NCI-H2029 treated with DMSO at 0.1 percent for 48 hours (cell line): Measurements from ENCODE around the gene HS3ST6.
A peak's percentile ranks its signal among the peaks of the same experiment; 100 is the strongest.
"Not testable (repeated sequence)": the region's sequence is repeated elsewhere in the genome, so short reads cannot be mapped to it uniquely, and the experiment has no call there.

Source experiments
- DNase-seq: peaks from one replicate; lab custom pipeline; 2025; lab: John Stamatoyannopoulos, UW

The HS3ST6 gene

GRCh38 chr16:1918351-1919326 lies at the start of gene HS3ST6:
Gene HS3ST6, minus strand, starts transcription at chr16:1918415. Its CDS starts 92 bp downstream, at chr16:1918323.
- no peak for DNase-seq

DNA sequence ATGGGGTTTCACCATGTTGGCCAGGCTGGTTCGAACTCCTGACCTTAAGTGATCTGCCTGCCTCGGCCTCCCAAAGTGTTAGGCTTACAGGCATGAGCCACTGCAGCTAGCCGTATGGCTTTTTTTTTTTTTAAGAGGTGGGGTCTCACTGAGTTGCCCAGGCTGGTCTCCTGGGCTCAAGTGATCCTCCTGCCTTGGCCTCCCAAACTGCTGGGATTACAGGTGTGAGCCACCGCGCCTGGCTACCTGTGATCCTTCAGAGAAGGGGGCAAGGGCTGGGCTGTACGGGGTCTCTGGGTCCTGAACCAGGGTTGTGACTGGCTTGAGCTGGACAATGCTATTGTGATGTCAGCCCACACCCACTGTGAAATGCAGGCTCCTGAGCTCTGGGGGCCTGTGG lies 48.2 kb upstream of the HS3ST6 start, which contains the start of gene RNF151:
Gene RNF151 (plus strand): TSS at position 397 of the 400 bp plus-strand sequence. CDS start 26 bp downstream, outside the sequence.
- no peak for DNase-seq

DNA sequence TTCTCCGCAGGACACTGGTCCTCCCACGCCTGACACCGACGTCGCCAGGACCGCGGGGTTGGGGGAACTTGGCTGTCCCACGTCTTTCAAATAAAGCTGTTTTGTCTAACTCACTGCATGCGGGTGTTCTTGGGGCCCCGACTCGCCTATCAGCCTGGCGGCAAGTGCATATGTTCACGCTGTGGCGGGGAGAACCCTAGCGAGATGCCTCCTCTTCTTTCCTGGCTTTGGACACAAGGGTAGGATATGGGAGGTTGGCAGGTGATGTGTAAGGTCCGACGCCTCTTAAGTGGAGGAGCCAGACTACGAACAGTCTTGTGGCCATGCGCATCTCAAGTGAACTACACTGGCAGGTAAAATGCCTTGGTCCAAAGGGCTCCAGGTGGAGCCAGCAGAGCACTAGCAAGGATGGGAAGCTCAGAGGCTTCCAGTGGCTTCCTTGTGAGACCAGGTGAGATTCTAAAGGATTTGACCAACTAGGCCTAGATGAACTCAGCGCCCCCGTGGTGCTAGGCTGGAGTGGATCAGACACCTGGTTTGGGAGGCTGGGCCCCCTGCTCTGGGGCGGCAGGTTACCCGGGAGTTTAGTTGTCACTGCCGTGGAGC lies 47.3 kb upstream of the HS3ST6 start:
- DNase-seq = no peak

- peak; percentile 92 for DNase-seq
Measured at GRCh38 chr16:1964506-1965395, 46.5 kb upstream of the HS3ST6 start, which contains the start of gene RPS2. Gene RPS2, minus strand, starts transcription at chr16:1964826. Its CDS starts 201 bp downstream, at chr16:1964625.

DNA sequence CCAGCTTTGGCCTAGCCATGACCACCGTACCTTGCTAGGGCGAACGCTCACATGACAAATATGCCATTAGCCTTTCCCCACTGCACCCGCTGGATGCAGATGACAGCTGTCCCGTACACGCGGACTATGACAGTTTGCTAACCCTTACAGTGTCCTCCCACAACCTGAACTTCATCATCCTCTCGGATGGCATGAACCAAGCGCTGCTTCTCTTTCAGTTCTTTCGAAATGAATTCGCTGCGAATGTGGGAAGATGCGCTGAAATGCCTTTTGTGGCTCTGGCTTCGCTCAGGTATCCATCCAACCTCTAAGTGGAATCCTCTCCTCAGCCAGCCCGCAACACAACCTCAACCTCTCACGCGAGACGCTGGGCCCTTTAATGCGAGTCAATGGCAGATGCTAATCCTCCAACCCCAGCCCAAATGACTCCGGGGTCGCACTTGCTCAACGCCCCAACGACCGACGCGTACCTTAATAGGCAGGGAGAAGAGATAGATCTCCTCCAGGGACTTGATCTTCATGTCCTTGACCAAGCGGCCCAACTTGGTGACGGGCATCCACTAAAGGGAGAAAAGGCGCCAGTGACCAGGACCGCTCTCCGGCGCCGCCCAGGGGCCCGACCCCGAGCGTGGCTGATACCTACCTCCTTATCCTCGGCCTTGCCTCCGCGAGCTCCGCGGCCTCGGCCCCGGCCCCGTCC lies 45.7 kb upstream of the HS3ST6 start:
- DNase-seq = no peak

GRCh38 chr16:1962161-1963153 lies 44.2 kb upstream of the HS3ST6 start:
- DNase-seq = not testable (repeated sequence)

GRCh38 chr16:1961651-1962067 lies 43.4 kb upstream of the HS3ST6 start:
- DNase-seq = no peak

GRCh38 chr16:1960665-1961630 lies 42.7 kb upstream of the HS3ST6 start:
- no peak for DNase-seq

GRCh38 chr16:1959269-1960039 lies 41.2 kb upstream of the HS3ST6 start, which contains the start of gene NDUFB10:
Gene NDUFB10, plus strand, starts transcription at chr16:1959538. Its CDS starts 87 bp downstream, at chr16:1959625.
- DNase-seq = peak; percentile 43

GRCh38 chr16:1958715-1959268 lies 40.6 kb upstream of the HS3ST6 start:
- no peak for DNase-seq

DNA sequence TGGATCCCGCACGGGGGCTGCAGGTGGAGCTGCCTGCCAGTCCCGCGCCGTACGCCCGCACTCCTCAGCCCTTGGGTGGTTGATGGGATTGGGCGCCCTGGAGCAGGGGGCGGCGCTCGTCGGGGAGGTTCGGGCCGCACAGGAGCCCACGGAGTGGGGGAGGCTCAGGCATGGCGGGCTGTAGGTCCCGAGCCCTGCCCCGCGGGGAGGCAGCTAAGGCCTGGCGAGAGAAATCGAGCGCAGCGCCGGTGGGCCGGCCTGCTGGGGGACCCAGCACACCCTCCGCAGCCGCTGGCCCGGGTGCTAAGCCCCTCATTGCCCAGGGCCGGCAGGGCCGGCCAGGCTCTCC lies 39.9 kb upstream of the HS3ST6 start:
- DNase-seq = not testable (repeated sequence)

- not testable (repeated sequence) for DNase-seq
Measured at GRCh38 chr16:1957434-1958142, 39.4 kb upstream of the HS3ST6 start.

DNA sequence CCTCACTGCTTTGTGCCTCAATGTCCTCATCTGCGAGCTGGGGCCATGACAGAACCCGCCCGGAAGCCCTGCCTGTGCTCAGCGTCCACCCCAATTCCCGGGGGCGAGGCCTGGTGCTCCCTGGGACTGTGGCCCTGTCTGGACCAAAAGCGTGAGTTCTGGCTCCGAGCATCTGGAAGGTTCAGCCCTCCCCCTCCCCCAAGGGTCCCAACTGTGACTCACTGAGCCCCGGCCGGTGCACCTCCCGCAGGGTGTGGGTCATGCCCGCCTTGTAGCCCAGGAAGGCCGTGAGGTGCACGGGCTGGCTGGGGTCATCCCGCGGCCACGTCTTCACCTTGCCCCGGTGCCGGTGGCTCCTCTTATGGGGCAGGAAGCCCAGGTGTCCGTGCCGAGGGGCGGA lies 35.5 kb upstream of the HS3ST6 start:
- no peak for DNase-seq

DNA sequence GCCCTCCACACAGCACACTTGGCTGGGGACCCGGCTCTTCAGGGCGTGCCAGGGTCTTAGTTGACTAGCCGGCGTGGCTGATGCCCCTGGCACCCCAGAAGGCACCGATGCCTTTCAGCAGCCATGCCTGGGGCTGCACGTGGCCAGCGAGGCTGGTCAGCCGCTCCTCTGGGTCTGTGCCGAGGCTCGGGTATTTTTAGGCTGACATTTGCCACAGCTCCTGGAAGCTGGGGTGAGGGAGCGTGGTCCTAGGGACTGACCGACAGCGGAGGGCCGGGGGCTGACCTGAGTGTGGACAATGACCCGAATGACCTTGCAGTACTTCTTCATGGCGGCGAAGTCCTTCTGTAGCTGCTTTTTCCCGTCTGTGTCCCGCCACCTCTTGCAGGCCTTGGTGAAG lies 32.3 kb upstream of the HS3ST6 start:
- DNase-seq = no peak

- DNase-seq = no peak
Measured at GRCh38 chr16:1950047-1950446, 31.8 kb upstream of the HS3ST6 start.

DNA sequence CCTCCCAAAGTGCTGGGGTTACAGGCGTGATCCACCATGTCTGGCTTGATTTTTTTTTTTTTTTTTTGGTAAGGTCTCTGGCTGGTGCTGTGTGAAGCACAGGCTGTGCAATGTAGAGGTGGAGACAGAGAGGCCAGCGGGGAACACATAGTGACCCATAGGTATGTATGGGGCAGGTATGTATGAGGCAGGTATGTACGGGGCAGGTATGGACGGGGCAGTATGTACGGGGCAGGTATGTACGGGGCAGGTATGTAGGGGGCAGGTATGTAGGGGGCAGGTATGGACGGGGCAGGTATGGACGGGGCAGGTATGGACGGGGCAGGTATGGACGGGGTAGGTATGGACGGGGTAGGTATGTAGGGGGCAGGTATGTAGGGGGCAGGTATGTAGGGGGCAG lies 31.3 kb upstream of the HS3ST6 start:
- no peak for DNase-seq

DNA sequence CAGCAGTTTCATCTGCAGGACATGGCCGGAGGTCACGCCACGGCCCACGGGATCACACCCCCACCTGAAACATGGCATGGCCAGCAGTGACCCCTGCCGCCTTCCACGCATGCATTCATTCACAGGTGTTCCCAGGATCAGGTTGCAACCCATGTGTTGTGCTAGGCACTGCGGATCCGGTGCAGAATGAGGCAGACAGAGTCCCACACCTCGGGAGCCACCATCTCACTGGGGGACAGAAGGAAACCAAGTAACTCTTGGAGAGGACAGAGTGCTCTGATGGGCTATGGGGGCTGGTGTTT lies 29.1 kb upstream of the HS3ST6 start:
- no peak for DNase-seq
